Measurements from ENCODE around the gene ING3. TPM values are rescaled to one million over a fixed set of nuclear protein-coding genes. Genes with fewer than 3 reads are reported as not detected.

Gene ING3
- total RNA-seq, 1 donor from 2014 or later = 13.4 TPM

GRCh38 chr7:121012919-121013318, 62.3 kb downstream of the ING3 start:
- intact Hi-C loops (cut with micrococcal nuclease) = no loop called here
- Histone ChIP-seq H3K27me3 (ENCODE audit: low read depth) (no peaks in the 10 kb centered on the region), H3K9me3 (replicated peaks) (no peaks in the 10 kb centered on the region), H3K4me3 (peak overlapping the region; percentile 1), H3K27ac (replicated peaks) (peak overlapping the region; percentile 55), H3K4me1 (peaks cover 50% of the 10 kb centered on the region), H3K36me3 (peaks cover 17% of the 10 kb centered on the region)
- TF ChIP-seq CTCF (IDR thresholded peaks at IDR 0.05; ENCODE audit: borderline replicate concordance) = no peak
- DNase-seq = no peak

GRCh38 chr7:121015560-121015959, 65.0 kb downstream of the ING3 start:
- DNase-seq = no peak
- Histone ChIP-seq H3K4me1 (peaks cover 75% of the 10 kb centered on the region), H3K9me3 (replicated peaks) (no peaks in the 10 kb centered on the region), H3K27ac (replicated peaks) (peak overlapping the region; percentile 49), H3K36me3 (peaks cover 17% of the 10 kb centered on the region), H3K4me3 (no peak overlapping the region), H3K27me3 (ENCODE audit: low read depth) (no peaks in the 10 kb centered on the region)
- intact Hi-C loops (cut with micrococcal nuclease) = no loop called here
- TF ChIP-seq CTCF (IDR thresholded peaks at IDR 0.05; ENCODE audit: borderline replicate concordance) = no peak

GRCh38 chr7:121016966-121017365, 66.4 kb downstream of the ING3 start:
- Histone ChIP-seq H3K4me3 (no peak overlapping the region), H3K36me3 (peaks cover 17% of the 10 kb centered on the region), H3K27me3 (ENCODE audit: low read depth) (no peaks in the 10 kb centered on the region), H3K4me1 (peaks cover 82% of the 10 kb centered on the region), H3K27ac (replicated peaks) (peak overlapping the region; percentile 78), H3K9me3 (replicated peaks) (no peaks in the 10 kb centered on the region)
- no peak for TF ChIP-seq CTCF (IDR thresholded peaks at IDR 0.05; ENCODE audit: borderline replicate concordance)
- intact Hi-C loops (cut with micrococcal nuclease) = no loop called here
- DNase-seq = no peak

- Histone ChIP-seq H3K27ac (replicated peaks) (peak overlapping the region; percentile 78), H3K36me3 (peaks cover 17% of the 10 kb centered on the region), H3K4me3 (no peak overlapping the region), H3K9me3 (replicated peaks) (no peaks in the 10 kb centered on the region), H3K27me3 (ENCODE audit: low read depth) (no peaks in the 10 kb centered on the region), H3K4me1 (peaks cover 82% of the 10 kb centered on the region)
- TF ChIP-seq CTCF (IDR thresholded peaks at IDR 0.05; ENCODE audit: borderline replicate concordance) = no peak
- intact Hi-C loops (cut with micrococcal nuclease) = no loop called here
- no peak for DNase-seq
These were observed 67.0 kb downstream of the ING3 start for GRCh38 chr7:121017586-121017985.

GRCh38 chr7:121019018-121019417, 68.4 kb downstream of the ING3 start:
- intact Hi-C loops (cut with micrococcal nuclease) = no loop called here
- H3K27ac ChIP-seq (replicated peaks) = peak overlapping the region; percentile 78
- H3K36me3 ChIP-seq = peaks cover 17% of the 10 kb centered on the region

More at GRCh38 chr7:121019018-121019417, 68.4 kb downstream of the ING3 start:
- DNase-seq = no peak
- H3K9me3 ChIP-seq (replicated peaks) = no peaks in the 10 kb centered on the region
- no peaks in the 10 kb centered on the region for H3K27me3 ChIP-seq (ENCODE audit: low read depth)
- TF ChIP-seq CTCF (IDR thresholded peaks at IDR 0.05; ENCODE audit: borderline replicate concordance) = no peak
- H3K4me1 ChIP-seq = peaks cover 86% of the 10 kb centered on the region
- no peak overlapping the region for H3K4me3 ChIP-seq
